SK-N-SH (cell line): Measurements from ENCODE around the gene HAUS1. TPM values are rescaled to one million over a fixed set of nuclear protein-coding genes. Genes with fewer than 3 reads are reported as not detected.

Experiments used
- CTCF ChIA-PET: fragments of 300-600, 350-600 bp; formaldehyde crosslinking; extraction: SDS; loops from one replicate; lab custom pipeline; 2021; lab: Yijun Ruan, JAX
- POLR2A ChIA-PET: fragments of 350-600 bp; sonication (Branson Sonifier 250); formaldehyde crosslinking; extraction: SDS; loops from one replicate; lab custom pipeline; 2020; ENCODE audit warnings: antibody characterized with exemption, inconsistent platforms; lab: Yijun Ruan, JAX
- DNase-seq: peaks from one replicate; pipeline ENCODE4 v3.0.0; 2012
- H2AFZ ChIP-seq: fragments of 200-600 bp; sonication (generic); 2 replicates; pipeline ENCODE4 v1.8.1; 2016; ENCODE audit warnings: antibody characterized with exemption, mild to moderate bottlenecking, low read depth
- H3F3A ChIP-seq: fragments of 200-600 bp; sonication (generic); replicated peaks from 2 replicates; pipeline ENCODE3; 2016; ENCODE audit warnings: antibody characterized with exemption, mild to moderate bottlenecking; ENCODE audit not compliant: insufficient read depth
- H3K27ac ChIP-seq, 2 experiments: fragments of 200-500 bp in 1 of 2; fragments of 200-600 bp in 1 of 2; sonication (Bioruptor generic) in 1 of 2; sonication (generic), shearing (Covaris generic) in 1 of 2; 2 replicates each; pipeline versions ENCODE4 v1.5.1 to v1.6.1; 2014 to 2016; ENCODE audit warnings: low read depth in 2 of 2, inconsistent platforms in 1 of 2, low read length in 1 of 2, mild to moderate bottlenecking in 1 of 2, mixed read lengths in 1 of 2
- H3K27me3 ChIP-seq: fragments of 200-600 bp; sonication (generic), shearing (Covaris generic); 2 replicates; pipeline ENCODE4 v1.6.1; 2016; ENCODE audit warnings: mixed run types; ENCODE audit not compliant: insufficient read depth
- H3K36me3 ChIP-seq, 2 experiments: fragments of 200-500 bp in 1 of 2; fragments of 200-600 bp in 1 of 2; sonication (Bioruptor generic) in 1 of 2; sonication (generic) in 1 of 2; replicated peaks in 1 of 2; 2 replicates each; pipeline versions ENCODE3 to v1.5.1; 2014 to 2016; ENCODE audit warnings: low read length in 1 of 2, mild to moderate bottlenecking in 1 of 2; ENCODE audit not compliant: insufficient read depth in 2 of 2, control insufficient read depth in 1 of 2
- H3K4me1 ChIP-seq, 2 experiments: fragments of 200-500 bp in 1 of 2; fragments of 200-600 bp in 1 of 2; sonication (Bioruptor generic) in 1 of 2; sonication (generic), shearing (Covaris generic) in 1 of 2; 2 replicates each; pipeline versions ENCODE4 v1.5.1 to v1.6.1; 2014 to 2016; ENCODE audit warnings: low read depth in 1 of 2, low read length in 1 of 2, mixed run types in 1 of 2; ENCODE audit not compliant: insufficient read depth in 2 of 2, control insufficient read depth in 1 of 2
- H3K4me2 ChIP-seq: fragments of 200-600 bp; sonication (generic), shearing (Covaris generic); 2 replicates; pipeline ENCODE4 v1.6.1; 2017; ENCODE audit warnings: mixed run types
- H3K4me3 ChIP-seq, 2 experiments: fragments of 200-500 bp in 1 of 2; fragments of 200-600 bp in 1 of 2; sonication (Bioruptor generic) in 1 of 2; sonication (generic), shearing (Covaris generic) in 1 of 2; 2 replicates each; pipeline versions ENCODE4 v1.5.1 to v1.8.1; 2014 to 2016; ENCODE audit warnings: low read depth in 2 of 2, inconsistent platforms in 1 of 2, low read length in 1 of 2, mild to moderate bottlenecking in 1 of 2, mixed read lengths in 1 of 2, moderate library complexity in 1 of 2
- H3K79me2 ChIP-seq: fragments of 200-600 bp; sonication (generic); 2 replicates; pipeline ENCODE4 v1.8.1; 2017; ENCODE audit warnings: mild to moderate bottlenecking; ENCODE audit not compliant: insufficient read depth
- H3K9ac ChIP-seq: fragments of 200-600 bp; sonication (generic); 2 replicates; pipeline ENCODE4 v1.6.1; 2017; ENCODE audit warnings: mixed run types
- H3K9me2 ChIP-seq: fragments of 200-600 bp; sonication (generic); 2 replicates; pipeline ENCODE4 v1.6.1; 2017; ENCODE audit warnings: mixed run types
- H3K9me3 ChIP-seq: fragments of 200-600 bp; sonication (generic); 2 replicates; pipeline ENCODE4 v1.6.1; 2017; ENCODE audit warnings: mixed run types, mild to moderate bottlenecking, moderate library complexity
- H4K20me1 ChIP-seq: fragments of 200-600 bp; sonication (generic); 2 replicates; pipeline ENCODE4 v1.6.1; 2017; ENCODE audit warnings: mild to moderate bottlenecking, mixed run types; ENCODE audit not compliant: insufficient read depth
- CTCF ChIP-seq: fragments of 200-600 bp; sonication (generic); IDR thresholded peaks from 2 replicates; pipeline ENCODE4 v1.6.1; 2017; ENCODE audit warnings: antibody characterized with exemption, mild to moderate bottlenecking, moderate library complexity
- FOSL2 ChIP-seq: IDR thresholded peaks from 2 replicates; pipeline ENCODE4 v1.4.0; 2012; ENCODE audit warnings: low read depth, mild to moderate bottlenecking, moderate library complexity, borderline replicate concordance
- FOXJ3 ChIP-seq: sonication (generic); formaldehyde crosslinking; IDR thresholded peaks from 2 replicates; pipeline ENCODE4 v1.5.1; 2020; ENCODE audit warnings: mild to moderate bottlenecking, missing genetic modification reagents
- JUND ChIP-seq: IDR thresholded peaks from 2 replicates; pipeline ENCODE4 v1.4.0; 2012
- NRF1 ChIP-seq: IDR thresholded peaks from 2 replicates; pipeline ENCODE4 v1.6.1; 2012; ENCODE audit warnings: low read depth, mild to moderate bottlenecking, low read length
- PBX3 ChIP-seq: IDR thresholded peaks from 2 replicates; pipeline ENCODE4; 2012
- RCOR1 ChIP-seq: fragments of 150-350 bp; IDR thresholded peaks from 2 replicates; pipeline ENCODE4 v1.6.1; 2017; ENCODE audit warnings: antibody characterized with exemption, low read length
- RXRA ChIP-seq: IDR thresholded peaks from 2 replicates; pipeline ENCODE4 v1.4.0; 2012; ENCODE audit warnings: low read depth, mild to moderate bottlenecking, borderline replicate concordance
- SIN3A ChIP-seq: IDR thresholded peaks from 2 replicates; pipeline ENCODE4 v1.6.1; 2012; ENCODE audit warnings: low read depth, mild to moderate bottlenecking, low read length, moderate library complexity, borderline replicate concordance
- ZBTB33 ChIP-seq: IDR thresholded peaks from 2 replicates; pipeline ENCODE4 v1.4.0; 2012; ENCODE audit warnings: low read depth, borderline replicate concordance
- WGBS: methylation state at CpG from one replicate; pipeline ENCODE4 v1.1.6; 2017; ENCODE audit warnings: low lambda C conversion rate; 5-methylcytosine and 5-hydroxymethylcytosine counted together
- polyA plus RNA-seq, 3 experiments: library from polyadenylated mRNA; depleted of rRNA; stranded (reverse); fragments of >200 nt; gene quantifications; 2 replicates each; pipeline ENCODE4 v1.2.3, GENCODE V29; 2012

Gene HAUS1
- polyA plus RNA-seq, 1 of the 3 experiments (the other 2 are of a cell fraction) = 55.2 TPM

- TF ChIP-seq PBX3 (peak; percentile 33; the same call in 1 of the 2 replicates), FOXJ3 (CRISPR knock-in tag) (no peak; the same call in 1 of the 2 replicates), FOSL2 (no peak), JUND (no peak), CTCF (peak; percentile 91), ZBTB33 (peak; percentile 34; the same call in 1 of the 2 replicates), RXRA (peak; percentile 25; the same call in 1 of the 2 replicates)
These were observed 69.5 kb downstream of the HAUS1 start (continued) for GRCh38 chr18:46173393-46174341.

DNA sequence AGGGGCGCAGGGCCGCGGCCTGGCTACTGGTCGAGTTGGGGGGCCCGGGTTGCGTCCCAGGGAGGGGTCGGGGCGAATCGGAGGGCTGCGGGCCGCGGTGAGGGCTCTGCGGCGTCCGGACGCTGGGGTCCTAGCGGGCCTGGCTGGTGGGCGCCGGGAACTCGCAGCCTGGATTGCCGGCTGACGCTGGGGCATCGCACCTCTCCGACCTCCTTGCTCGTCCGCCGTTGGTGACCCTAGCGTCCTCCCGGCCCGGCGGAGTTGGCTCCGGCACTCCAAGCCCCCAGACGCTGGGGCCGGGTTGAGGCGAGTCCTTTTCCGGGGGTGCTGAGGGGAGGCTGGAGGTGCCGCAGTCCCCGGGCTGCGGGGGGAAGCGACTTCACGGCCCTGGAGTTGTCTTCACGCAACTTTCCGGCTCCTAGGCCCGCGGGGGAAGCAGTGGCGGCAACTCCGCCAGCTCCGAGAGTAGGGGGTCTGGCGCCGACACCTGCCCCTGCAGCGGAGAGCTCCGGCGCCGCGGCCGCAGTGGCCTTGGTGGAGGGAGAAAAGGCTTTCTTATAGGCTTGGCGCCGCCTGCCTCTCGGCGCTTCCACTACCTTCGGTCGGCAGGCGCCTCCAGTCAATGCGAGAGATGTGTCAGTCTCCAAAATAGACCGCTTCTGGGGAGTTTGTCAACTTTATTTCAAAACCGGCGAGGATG is 70.3 kb downstream of the HAUS1 start:
- Histone ChIP-seq H3K79me2 (peaks cover 56% of the 10 kb centered on the region), H2AFZ (peak overlapping the region; percentile 86; the same call in 1 of the 2 replicates), H4K20me1 (peaks cover 44% of the 10 kb centered on the region), H3K4me2 (peak overlapping the region; percentile 98), H3K27me3 (no peaks in the 10 kb centered on the region), H3K9me3 (no peaks in the 10 kb centered on the region)
- WGBS = 0% methylated on average over 7 of the region's 67 CpGs
- POLR2A ChIA-PET = interaction anchor here (0.6 to 1.5 kb wide), 4 partner anchors 16 to 483 kb away, joined by 3 to 7 read pairs (median 4); no protein-coding TSS in a partner anchor
- no peak for TF ChIP-seq RCOR1
- no peak for TF ChIP-seq NRF1
- TF ChIP-seq SIN3A = 0 out of 2 replicates have a peak, but pooled peaks have one; percentile 14
- TF ChIP-seq, all 33 proteins: peak for 1
- Histone ChIP-seq H3K9ac (peak overlapping the region; percentile 79), H3K9me2 (no peaks in the 10 kb centered on the region), H3F3A (peaks cover 12% of the 10 kb centered on the region), H3K27ac (peak overlapping the region; percentile 59 to 85; a peak in 3 of 4 replicates), H3K4me1 (peaks cover 7 to 9% of the 10 kb centered on the region in 2 experiments; a peak in 2 of 4 replicates), H3K36me3 (no peaks in the 10 kb centered on the region), H3K4me3 (peak overlapping the region; percentile 77 to 98)
- CTCF ChIA-PET = interaction anchor here (0.7 to 4.2 kb wide), 62 partner anchors 8 to 976 kb away, joined by 3 to 155 read pairs (median 5); partner anchors contain the start of genes ATP5F1A, HDHD2, KATNAL2 and LOXHD1
- peak; percentile 70 for DNase-seq
